GM18505 (cell line): Measurements from ENCODE around the gene EPS8.

ENCODE experiments used
- ATAC-seq: cut with Tn5 transposase; IDR thresholded peaks from one replicate; pipeline ENCODE4 v1.9.1; 2021; ENCODE audit not compliant: unreplicated experiment
- POLR2A ChIP-seq: IDR thresholded peaks from 4 replicates; pipeline ENCODE4 v1.6.1; 2011; ENCODE audit warnings: borderline replicate concordance; ENCODE audit not compliant: insufficient read depth, insufficient read length; ENCODE audit errors: extremely low read depth

Gene EPS8

DNA sequence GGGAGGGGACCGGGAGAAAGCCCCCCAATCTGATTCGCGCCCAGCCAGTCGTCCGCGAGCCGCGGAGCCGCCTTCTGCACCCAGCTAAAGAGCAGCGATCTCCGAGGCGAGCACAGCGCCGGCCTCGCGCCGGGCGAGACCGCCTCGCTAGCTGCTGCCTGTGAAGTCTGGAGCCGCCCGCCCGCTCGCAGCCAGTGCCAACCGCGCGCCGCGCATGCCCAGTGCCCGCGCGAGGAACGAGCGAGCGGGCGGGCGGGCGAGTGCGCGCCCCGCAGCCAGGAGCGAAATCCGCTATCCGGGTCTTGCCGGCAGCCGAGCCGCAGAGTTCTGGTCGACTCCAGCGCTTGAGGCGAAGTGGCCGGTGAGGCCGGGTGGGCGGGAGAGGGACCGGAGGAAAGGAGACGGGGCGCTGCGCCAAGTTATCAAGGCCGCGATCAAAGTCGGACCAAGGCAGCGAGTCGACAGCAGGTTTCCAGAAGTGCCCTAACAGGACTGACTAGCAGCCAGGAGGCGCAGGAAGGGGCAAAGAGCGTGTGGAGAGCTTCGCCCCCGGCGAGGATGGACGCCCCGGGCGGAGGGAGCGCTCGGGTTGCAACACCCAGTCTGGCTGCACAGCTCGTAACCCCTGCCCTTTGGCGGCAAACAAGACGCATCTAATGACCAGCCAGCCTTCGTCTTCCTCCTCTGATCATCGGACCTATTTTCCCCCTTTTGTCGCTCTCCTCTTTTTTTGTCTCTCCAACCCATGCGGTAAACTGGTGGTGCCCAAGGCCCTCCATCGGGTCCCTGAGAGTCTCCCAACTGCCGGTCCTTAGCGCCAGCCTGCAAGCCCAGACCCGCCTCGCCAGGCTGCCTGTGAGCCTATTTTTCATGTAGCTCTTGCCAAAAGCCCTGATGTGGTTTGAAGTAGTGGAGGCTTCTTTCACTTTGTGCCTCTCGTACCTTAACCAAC is at the start of gene EPS8:
Gene EPS8 (minus strand): TSS at position 169 of the 952 bp plus-strand sequence. CDS start 106,437 bp downstream, outside the sequence.
- ATAC-seq: peak; percentile 93
- no peak for TF ChIP-seq POLR2A

DNA sequence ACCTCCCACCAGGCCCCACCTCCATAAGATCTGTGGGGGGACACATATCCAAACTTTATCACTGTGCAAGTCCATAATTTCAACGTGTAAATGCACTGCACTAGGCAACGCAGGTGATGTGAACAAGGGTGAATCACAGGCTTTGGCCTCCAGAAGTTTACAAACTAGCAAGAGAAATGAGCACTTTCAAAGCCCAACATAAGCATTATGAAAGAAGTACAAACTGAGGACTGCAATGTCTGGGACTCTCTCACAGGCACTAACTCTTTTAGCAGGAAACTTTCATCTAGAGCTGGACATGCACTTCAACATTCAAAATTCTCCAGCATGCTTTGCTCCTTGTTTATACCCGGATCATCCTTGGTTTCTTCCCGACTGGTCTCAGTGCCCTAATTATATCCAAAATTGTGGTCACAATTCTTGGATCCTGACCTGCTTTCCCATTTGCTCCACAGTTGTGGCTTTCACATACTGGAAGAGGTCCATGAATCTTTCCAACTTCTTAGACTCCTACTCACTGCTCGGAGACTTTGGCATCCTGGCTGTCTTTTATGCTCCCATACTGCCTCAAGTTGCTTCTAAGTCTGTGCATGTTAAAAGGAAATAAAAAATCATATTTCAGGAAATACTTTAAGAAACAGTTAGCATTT is 48.1 kb upstream of the EPS8 start:
- no peak for ATAC-seq
- TF ChIP-seq POLR2A: no peak

DNA sequence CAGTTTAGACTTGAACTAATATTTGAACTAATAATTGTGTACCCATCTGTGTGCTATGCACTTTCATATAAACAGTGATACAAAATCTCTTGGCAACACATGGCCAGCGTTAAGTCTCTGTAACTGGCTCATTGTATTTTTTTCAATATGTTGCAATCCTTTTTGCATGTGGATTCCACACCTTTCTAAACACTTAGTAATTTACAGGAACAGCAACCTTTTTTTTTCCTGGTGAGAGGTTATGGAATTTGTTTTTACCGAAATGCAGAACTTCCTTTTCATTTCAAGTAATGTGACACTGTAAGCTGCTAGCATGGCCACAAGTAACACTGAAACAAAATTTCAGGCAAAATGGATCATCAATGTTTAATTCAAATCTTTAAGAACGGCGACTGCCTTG is 45.4 kb upstream of the EPS8 start:
- no peak for ATAC-seq
- no peak for TF ChIP-seq POLR2A

DNA sequence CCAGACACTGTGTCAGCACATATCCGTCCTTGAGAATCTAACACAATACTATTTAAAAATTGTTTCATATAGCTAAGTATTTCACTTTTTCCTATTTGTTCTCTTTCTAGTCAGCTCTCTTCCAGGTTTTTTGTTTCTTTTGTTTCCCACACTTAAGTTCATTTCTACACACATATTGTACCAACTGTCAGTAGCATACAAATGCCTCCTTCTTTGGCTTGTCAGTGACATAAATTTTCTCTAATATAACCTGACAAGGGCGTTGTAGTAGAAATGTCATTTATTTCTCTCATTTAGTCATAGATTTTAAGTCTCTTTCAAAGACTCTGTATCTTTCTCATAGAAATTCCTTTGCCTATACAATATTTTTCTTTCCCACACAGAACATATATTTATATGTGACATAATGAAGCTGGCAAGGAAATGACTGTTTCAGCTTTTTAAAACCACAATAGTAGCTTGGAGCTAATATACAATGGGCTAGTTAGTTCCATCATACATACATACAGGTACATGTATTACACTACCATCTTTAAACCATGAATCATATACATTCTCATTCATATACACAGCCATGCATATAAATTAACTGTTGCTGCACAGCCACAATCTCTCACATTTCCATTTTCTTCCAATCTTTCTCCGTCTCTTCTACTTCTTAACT is 42.3 kb upstream of the EPS8 start:
- no peak for ATAC-seq
- TF ChIP-seq POLR2A: no peak

DNA sequence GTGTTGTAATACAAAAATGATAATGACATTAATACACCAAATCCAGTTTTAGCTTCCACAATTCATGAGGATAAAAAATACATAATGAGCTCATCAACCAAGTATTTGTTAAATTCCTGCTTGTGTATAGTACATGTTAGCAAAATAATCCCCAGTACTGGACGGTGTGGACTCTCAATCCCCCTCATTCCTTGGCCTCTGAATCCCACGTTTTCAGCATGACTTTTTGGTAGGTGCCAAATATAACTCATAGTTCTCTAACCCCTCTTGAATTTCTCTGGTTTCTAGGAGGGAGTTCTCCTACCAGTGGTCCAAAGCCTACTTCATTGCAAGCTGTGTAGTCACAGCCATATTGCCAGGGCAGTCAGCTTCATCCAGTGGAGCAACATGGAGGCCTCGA is 41.4 kb upstream of the EPS8 start:
- no peak for TF ChIP-seq POLR2A
- ATAC-seq: no peak

DNA sequence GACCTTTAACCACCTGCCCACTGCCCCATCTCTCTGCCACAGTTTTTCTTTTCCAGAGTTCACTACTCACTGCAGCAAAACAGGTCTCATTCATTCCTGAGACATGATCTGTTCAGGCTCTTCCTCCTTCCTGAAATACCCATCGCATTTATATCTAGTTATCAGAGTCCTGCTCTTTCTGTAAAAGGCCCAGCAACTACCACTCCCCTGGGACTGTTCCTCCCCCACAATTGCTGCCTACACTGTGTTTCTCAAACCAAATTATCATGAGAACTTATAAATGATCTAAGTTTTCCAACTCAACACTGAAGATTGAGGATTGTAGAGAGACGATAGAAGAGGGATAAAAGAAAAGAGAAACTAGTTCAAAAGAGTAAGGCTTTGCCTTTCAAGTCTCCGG is 40.8 kb upstream of the EPS8 start:
- TF ChIP-seq POLR2A: no peak
- ATAC-seq: no peak

DNA sequence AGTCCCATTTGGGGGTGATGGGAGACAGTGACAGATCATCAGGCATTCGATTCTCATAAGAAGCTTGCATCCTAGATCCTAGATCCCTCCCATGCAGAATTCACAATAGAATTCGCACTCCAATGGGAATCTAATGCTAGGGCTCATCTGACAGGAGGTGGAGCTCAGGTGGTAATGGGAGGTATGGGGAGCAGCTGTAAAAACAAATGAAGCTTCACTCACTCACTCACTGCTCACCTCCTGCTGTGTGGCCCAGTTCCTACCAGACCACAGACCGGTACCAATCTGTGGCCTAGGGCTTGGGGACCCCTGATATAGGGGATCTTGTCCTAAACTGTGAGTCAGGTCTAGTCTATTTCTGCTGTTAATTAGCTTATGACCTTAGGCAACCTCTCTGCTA is 40.1 kb upstream of the EPS8 start:
- no peak for ATAC-seq
- no peak for TF ChIP-seq POLR2A

DNA sequence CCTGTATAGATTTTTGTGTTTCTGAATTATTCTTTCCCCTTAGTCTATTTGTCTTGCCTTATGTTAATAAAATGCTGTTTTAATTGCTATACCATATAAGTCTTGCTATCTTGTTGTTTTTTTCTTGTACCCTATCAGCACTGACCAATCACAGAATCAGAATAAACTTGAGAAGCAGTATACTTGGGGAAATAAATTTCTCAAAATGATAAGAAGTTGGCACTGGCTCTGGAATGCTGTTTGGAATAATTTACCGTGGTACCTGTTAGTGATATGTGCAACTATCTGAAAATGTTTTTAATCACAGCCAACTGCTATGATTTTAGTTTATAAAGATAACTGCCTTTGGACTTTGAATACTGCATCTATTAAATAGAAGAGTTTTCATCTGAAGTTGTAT is 37.9 kb upstream of the EPS8 start:
- no peak for TF ChIP-seq POLR2A
- no peak for ATAC-seq

DNA sequence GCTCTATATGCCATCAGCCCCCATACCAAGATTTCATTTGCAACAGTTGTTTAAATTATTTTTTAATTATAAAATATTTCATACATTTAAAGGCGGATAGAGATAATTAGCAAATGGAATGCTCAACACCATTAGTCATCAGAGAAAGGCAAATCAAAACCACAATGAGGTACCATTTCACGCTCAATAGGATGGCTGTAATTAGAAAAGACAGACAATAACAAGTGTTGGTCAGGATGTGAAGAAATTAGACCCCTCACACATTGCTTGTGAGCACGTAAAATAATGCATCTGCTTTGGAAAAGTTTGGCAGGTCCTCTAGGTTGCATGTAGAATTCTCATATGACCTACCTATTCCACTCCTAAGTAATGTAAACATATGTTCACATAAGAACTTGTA is 35.3 kb upstream of the EPS8 start:
- ATAC-seq: no peak
- TF ChIP-seq POLR2A: no peak

DNA sequence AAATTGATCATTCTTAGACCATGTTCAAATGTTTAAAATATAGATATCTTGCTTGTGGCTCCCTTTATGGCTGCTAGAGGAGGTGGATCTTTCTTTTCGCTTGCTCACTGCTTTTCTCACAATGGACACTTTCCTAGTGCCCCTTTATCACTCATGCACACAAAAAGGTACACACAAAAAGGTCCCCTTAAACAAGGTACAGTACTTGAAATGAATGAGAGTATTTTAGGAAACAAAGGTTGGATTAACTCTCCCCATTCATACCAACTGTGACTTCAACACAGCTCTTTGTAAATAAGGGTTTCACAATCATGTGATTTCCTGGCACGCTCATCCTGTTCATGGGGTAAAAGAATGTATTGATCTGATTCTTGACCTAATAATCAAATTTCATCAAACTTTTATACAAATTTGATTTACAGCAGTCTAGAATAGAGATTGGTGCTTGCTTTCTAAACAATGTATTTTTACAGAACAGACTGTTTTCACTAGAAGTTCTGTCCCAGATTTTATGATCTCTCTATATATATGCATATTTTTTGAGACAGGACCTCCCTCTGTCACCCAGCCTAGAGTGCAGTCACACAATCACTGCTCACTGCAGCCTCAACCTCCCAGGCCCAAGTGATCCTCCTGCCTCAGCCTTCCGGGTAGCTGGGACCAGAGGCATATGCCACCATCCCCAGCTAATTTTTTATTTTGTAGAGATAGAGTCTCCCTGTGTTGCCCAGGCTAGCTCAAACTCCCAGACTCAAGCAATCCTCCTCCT is 34.4 kb upstream of the EPS8 start:
- TF ChIP-seq POLR2A: no peak
- no peak for ATAC-seq

DNA sequence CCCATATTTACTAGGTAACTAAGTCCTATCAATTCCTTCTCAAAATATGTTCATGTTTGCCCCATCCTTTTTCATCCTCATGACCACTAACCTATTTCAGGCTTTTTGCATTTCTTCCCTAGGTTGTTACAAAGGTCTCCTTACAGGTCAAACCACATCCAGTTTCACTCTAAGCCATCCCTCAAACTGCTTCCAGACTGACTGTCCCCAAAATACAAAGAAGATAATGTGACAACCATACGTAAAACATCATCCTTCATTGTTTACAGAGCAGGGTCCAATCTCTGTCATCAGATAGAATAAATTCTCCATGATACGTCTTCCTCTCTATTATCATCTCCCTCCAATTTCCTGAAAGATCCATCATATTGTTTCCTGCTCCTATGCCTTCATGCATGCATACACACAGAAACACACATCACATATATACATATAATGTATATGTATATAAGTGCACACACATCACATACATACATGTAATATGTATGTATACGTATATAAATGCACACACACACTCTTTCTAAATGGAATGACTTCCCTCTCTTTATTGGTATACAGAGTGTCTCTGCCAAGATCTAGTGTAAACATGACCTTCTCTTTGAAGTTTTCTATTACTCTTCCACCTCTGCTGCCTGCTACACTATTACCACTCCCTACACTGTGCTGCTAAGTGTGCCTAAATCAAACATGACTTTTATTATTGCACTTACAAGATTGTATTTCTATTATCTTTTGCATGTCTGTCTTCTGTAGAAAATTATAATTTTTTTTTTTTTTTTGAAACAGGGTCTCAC is 30.7 kb upstream of the EPS8 start:
- no peak for TF ChIP-seq POLR2A
- no peak for ATAC-seq

DNA sequence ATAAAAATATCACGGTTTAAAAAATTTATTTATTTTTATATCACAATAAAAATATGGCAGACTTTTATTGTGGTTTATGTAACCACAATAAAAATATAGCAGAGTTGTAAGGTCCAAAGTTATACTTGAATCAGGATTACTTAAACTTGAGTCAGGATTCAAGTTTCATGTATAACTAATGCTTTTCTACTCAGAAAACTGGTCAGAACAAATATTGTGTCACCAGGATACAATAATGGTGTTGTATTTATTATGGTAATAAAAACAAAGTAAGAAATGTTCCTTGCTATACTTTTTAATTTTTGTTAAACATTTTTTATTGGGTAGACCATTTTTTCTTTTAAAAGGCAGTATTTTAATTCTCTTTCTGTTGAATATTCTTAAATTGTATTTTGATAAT is 29.2 kb upstream of the EPS8 start:
- ATAC-seq: no peak
- TF ChIP-seq POLR2A: no peak
